ENCODE results near the gene RAET1E. TPM values are rescaled to one million over a fixed set of nuclear protein-coding genes. Genes with fewer than 3 reads are reported as not detected.
"Not testable (repeated sequence)": the region's sequence is repeated elsewhere in the genome, so short reads cannot be mapped to it uniquely, and the experiment has no call there.

Gene RAET1E
- total and polyA plus RNA-seq, 7 donors = 0.15 to 0.33 TPM; not detected in 5

- intact Hi-C loops (cut with DNase I) = loop anchor here (10.0 kb wide), 2 partner anchors 209 to 379 kb away; partner anchors contain the start of genes LATS1 and PPIL4
- peaks cover 0 to 6% (median 0%) of the 10 kb centered on the region in 3 donors for H3K27me3 ChIP-seq
- no peak for TF ChIP-seq POLR2AphosphoS5 (IDR thresholded peaks at IDR 0.05)
- TF ChIP-seq POLR2A (IDR thresholded peaks at IDR 0.05) = no peak
- TF ChIP-seq EP300 (IDR thresholded peaks at IDR 0.05) = no peak
- TF ChIP-seq CTCF (IDR thresholded peaks at IDR 0.05) = no peak
- peak overlapping the region in 1 of 4 donors; percentile 39 for H3K27ac ChIP-seq
- no peaks in the 10 kb centered on the region for H3K36me3 ChIP-seq
- peak overlapping the region; percentile 8 to 54 (median 47) for H3K4me3 ChIP-seq
- no peak for DNase-seq
- 20% methylated on average over 33 of the region's 33 CpGs for WGBS, 2 donors
- peaks cover 0 to 31% (median 25%) of the 10 kb centered on the region in 4 donors for H3K4me1 ChIP-seq
- no peaks in the 10 kb centered on the region for H3K9me3 ChIP-seq
These were observed 25.5 kb upstream of the RAET1E start for GRCh38 chr6:149923327-149923986.

DNA sequence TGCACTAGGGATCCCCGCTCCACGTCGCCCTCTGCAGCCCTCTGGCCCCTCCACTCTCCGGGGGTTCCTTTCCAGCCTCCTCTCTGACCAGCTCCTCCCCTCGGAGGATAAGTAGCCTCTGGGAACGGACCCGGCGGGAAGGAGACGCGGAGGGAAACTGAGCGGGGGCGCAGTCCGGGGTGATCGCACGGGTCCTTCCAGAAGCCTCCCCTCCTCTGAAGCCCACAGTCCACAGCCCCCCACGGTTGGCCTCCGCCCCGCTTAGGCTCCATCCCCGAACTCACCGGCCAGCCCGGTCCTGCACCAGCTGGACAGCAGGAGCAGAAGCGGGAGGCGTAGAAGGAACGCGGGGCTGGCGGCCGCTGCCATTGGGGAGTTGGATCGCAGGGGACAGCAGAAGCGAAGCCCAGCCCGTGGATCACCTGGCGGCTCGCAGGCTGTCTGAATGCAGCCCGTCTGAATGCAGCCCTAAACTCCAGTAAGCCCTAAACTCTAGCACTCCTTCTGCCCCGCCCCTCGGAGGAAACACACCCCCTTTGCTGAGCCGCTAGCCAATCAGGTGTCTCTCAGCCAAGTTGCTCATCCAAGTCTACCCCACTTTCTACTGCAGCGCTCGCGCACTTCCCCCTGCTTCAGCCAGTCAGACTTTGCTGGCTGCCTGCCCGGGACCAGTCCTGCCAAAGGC lies 24.9 kb upstream of the RAET1E start, which contains the start of gene RAET1G:
Gene RAET1G, minus strand, starts transcription at position 480 of the 685 bp plus-strand sequence. Its CDS starts 111 bp downstream, at position 369.
- DNase-seq = peak; percentile 96
- TF ChIP-seq EP300 (IDR thresholded peaks at IDR 0.05) = peak in 1 of 4 donors; percentile 15
- TF ChIP-seq CTCF (IDR thresholded peaks at IDR 0.05) = no peak
- TF ChIP-seq POLR2A (IDR thresholded peaks at IDR 0.05) = no peak
- TF ChIP-seq POLR2AphosphoS5 (IDR thresholded peaks at IDR 0.05) = peak in 2 of 4 donors; percentile 12 to 40
- peaks cover 0 to 31% (median 25%) of the 10 kb centered on the region in 4 donors for H3K4me1 ChIP-seq
- H3K27ac ChIP-seq = peak within 1 kb of the TSS in 1 of 4 donors; percentile 39
- H3K4me3 ChIP-seq = peak within 1 kb of the TSS; percentile 8 to 54 (median 47)
- 1 to 2% methylated on average over 40 of the region's 40 CpGs for WGBS, 2 donors
- H3K36me3 ChIP-seq = no peaks in the 10 kb centered on the region
- H3K9me3 ChIP-seq = no peaks in the 10 kb centered on the region
- intact Hi-C loops (cut with DNase I) = loop anchor here (10.0 kb wide), 2 partner anchors 208 to 378 kb away; partner anchors contain the start of genes LATS1 and PPIL4
- peaks cover 0 to 6% (median 0%) of the 10 kb centered on the region in 3 donors for H3K27me3 ChIP-seq

DNA sequence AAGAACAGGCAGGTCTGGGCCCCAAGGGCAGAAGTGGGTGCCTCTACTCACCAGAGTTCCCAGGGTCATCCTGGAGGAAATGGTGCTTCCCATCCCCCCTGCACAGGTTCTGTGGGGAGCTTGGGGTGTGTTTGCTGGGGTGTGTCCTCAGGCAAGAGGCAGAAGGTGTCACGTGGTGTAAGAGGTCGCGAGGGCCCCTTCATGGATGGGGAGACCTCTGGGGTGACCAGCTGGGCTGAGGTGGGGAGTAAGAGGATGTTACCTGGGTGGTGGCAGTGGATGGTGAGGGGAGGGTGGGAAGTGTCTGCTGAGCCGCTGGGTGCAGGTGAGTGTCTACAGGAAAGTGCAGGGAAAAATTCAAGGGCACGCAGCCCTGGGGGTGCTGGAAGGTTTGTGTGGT lies 24.2 kb upstream of the RAET1E start:
- DNase-seq = not testable (repeated sequence)
- intact Hi-C loops (cut with DNase I) = loop anchor here (10.0 kb wide), 2 partner anchors 207 to 377 kb away; partner anchors contain the start of genes LATS1 and PPIL4
- 12 to 29% methylated on average over 5 of the region's 5 CpGs for WGBS, 2 donors

DNA sequence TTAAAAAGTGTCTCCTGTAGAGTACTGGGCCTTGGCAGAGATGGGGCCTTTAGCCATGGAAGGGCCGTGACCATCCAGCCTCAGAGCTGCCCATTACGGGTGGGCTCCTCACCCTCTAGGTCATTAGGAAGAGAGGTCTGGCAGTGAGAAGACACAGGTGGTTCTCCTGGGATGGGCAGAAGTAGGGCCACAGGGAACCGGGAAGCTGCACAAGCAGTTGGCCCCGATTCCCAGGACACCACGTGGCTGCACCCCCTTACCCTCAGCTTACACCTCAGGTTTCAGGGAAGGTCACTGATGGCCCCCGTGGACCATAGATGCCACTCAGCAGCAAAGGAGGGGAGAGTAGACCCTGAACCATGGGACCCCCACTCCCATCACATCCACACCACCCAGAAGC lies 23.4 kb upstream of the RAET1E start:
- peaks cover 0 to 30% (median 25%) of the 10 kb centered on the region in 4 donors for H3K4me1 ChIP-seq
- TF ChIP-seq POLR2AphosphoS5 (IDR thresholded peaks at IDR 0.05) = no peak
- no peak for TF ChIP-seq POLR2A (IDR thresholded peaks at IDR 0.05)
- no peak for TF ChIP-seq EP300 (IDR thresholded peaks at IDR 0.05)
- TF ChIP-seq CTCF (IDR thresholded peaks at IDR 0.05) = no peak
- no peaks in the 10 kb centered on the region for H3K9me3 ChIP-seq
- H3K27ac ChIP-seq = no peak overlapping the region
- WGBS, 2 donors = 90 to 91% methylated on average over 6 of the region's 6 CpGs
- H3K36me3 ChIP-seq = no peaks in the 10 kb centered on the region
- intact Hi-C loops (cut with DNase I) = loop anchor here (10.0 kb wide), 2 partner anchors 207 to 377 kb away; partner anchors contain the start of genes LATS1 and PPIL4
- DNase-seq = no peak
- peaks cover 0 to 6% (median 0%) of the 10 kb centered on the region in 3 donors for H3K27me3 ChIP-seq
- H3K4me3 ChIP-seq = no peak overlapping the region

More for the DNA sequence above, 24.2 kb upstream of the RAET1E start:
- peaks cover 0 to 31% (median 25%) of the 10 kb centered on the region in 4 donors for H3K4me1 ChIP-seq
- H3K27me3 ChIP-seq, H3K9me3 ChIP-seq, H3K27ac ChIP-seq, H3K36me3 ChIP-seq: not testable (repeated sequence)
- H3K4me3 ChIP-seq = peak overlapping the region in 1 of 4 donors; percentile 50

GRCh38 chr6:149919834-149920225 lies 21.9 kb upstream of the RAET1E start:
- H3K27ac ChIP-seq = no peak overlapping the region
- H3K4me1 ChIP-seq = peaks cover 0 to 17% (median 15%) of the 10 kb centered on the region in 4 donors
- TF ChIP-seq POLR2A (IDR thresholded peaks at IDR 0.05) (no peak), EP300 (IDR thresholded peaks at IDR 0.05) (no peak), CTCF (IDR thresholded peaks at IDR 0.05) (no peak), POLR2AphosphoS5 (IDR thresholded peaks at IDR 0.05) (no peak)
- DNase-seq = peak; percentile 35
- no peaks in the 10 kb centered on the region for H3K9me3 ChIP-seq
- intact Hi-C loops (cut with DNase I) = loop anchor here (10.0 kb wide), 2 partner anchors 205 to 375 kb away; partner anchors contain the start of genes LATS1 and PPIL4
- 88 to 89% methylated on average over 4 of the region's 4 CpGs for WGBS, 2 donors
- H3K36me3 ChIP-seq = no peaks in the 10 kb centered on the region
- no peak overlapping the region for H3K4me3 ChIP-seq
- peaks cover 0 to 6% (median 0%) of the 10 kb centered on the region in 3 donors for H3K27me3 ChIP-seq

- H3K36me3 ChIP-seq; DNase-seq; H3K27ac ChIP-seq; intact Hi-C loops (cut with DNase I); H3K9me3 ChIP-seq; H3K4me3 ChIP-seq; H3K27me3 ChIP-seq: not testable (repeated sequence)
- peaks cover 0 to 17% (median 15%) of the 10 kb centered on the region in 4 donors for H3K4me1 ChIP-seq
- WGBS, 2 donors = 83 to 91% methylated on average over 11 of the region's 11 CpGs
These were observed 21.4 kb upstream of the RAET1E start for GRCh38 chr6:149919126-149919833.

All from sigmoid colon (tissue), 7 donors.